ENCODE results near the gene OLA1.
"Not testable (repeated sequence)": the region's sequence is repeated elsewhere in the genome, so short reads cannot be mapped to it uniquely, and the experiment has no call there.

OLA1 gene

DNA sequence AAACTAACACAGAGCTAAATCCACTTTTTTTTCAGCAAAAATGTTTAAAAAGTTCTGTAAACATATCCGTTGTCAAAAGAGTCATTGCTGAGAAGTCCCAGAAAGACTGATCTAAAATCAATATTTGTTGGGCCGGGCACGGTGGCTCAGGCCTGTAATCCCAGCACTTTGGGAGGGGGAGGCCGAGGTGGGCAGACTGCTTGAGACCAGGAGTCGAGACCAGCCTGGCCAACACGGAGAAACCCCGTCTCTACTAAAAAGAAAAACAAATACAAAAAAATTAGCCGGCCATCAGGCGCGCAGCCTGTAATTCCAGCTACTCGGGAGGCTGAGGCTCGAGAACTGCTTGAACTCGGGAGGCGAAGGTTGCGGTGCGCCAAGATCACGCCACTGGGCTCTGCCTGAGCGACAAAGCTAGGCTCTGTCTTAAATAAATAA is 1.4 kb downstream of the OLA1 start:
- no peak for DNase-seq (ENCODE audit: extremely low read depth, low read depth)
- TF ChIP-seq, protein P1, sequence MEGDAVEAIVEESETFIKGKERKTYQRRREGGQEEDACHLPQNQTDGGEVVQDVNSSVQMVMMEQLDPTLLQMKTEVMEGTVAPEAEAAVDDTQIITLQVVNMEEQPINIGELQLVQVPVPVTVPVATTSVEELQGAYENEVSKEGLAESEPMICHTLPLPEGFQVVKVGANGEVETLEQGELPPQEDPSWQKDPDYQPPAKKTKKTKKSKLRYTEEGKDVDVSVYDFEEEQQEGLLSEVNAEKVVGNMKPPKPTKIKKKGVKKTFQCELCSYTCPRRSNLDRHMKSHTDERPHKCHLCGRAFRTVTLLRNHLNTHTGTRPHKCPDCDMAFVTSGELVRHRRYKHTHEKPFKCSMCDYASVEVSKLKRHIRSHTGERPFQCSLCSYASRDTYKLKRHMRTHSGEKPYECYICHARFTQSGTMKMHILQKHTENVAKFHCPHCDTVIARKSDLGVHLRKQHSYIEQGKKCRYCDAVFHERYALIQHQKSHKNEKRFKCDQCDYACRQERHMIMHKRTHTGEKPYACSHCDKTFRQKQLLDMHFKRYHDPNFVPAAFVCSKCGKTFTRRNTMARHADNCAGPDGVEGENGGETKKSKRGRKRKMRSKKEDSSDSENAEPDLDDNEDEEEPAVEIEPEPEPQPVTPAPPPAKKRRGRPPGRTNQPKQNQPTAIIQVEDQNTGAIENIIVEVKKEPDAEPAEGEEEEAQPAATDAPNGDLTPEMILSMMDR (IDR thresholded peaks at IDR 0.05; ENCODE audit: low read depth, low read length, missing control alignments): no peak
- peak overlapping the region; percentile 94 for H3K4me3 ChIP-seq (replicated peaks; ENCODE audit: low read depth, low read length)

DNA sequence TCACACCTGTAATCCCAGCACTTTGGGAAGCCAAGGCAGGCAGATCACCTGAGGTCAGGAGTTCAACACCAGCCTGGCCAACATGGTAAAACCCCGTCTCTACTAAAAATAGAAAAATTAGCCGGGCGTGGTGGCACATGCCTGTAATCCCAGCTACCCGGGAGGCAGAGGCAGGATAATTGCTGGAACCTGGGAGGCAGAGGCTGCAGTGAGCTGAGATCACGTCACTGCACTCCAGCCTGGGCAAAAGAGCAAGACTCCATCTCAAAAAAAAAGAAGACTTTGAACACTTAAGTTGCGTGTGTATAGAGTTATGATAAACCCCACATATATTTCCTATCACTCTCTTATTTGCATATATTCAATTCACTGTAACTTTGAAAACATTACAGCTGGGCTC is 2.7 kb downstream of the OLA1 start:
- H3K4me3 ChIP-seq (replicated peaks; ENCODE audit: low read depth, low read length); DNase-seq (ENCODE audit: extremely low read depth, low read depth): not testable (repeated sequence)

DNA sequence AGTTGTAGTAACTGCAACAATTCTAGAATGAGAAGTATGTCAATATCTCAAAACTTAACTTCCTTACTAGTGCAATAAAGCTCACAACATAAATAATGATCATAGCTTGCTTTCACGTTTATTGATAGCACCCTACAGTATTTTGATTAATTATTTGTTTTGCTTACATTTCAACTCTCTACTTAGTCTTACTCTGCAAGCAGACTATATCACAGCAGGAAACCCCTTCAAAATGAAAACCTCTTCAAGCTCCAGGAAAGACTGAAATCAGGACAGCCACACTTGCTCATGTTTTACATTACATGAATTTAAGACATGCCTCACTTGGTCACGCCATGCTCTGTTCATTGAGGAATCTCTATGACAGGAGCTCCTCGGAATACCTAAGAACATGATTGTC is 3.3 kb downstream of the OLA1 start:
- TF ChIP-seq, protein P1 (IDR thresholded peaks at IDR 0.05; ENCODE audit: low read depth, low read length, missing control alignments): no peak
- H3K4me3 ChIP-seq (replicated peaks; ENCODE audit: low read depth, low read length): no peak overlapping the region
- no peak for DNase-seq (ENCODE audit: extremely low read depth, low read depth)

DNA sequence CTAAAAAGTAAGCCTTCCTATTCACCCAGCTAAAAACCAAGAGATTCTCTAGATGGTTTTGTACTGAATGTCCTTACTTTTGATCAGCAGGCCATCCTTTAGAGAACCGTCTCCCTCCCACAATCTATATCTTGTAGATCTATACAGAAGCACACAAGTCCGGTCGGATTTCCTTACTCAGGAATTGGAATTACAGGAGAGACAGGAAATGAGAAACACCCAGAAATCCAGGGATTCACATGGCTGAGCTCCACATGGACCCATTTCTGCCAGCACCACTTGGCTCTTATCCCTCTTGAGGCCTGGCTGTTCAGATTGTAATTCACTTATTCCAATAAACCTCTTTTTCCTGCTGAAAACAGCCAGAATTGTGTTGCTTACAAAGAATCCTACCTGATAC is 4.5 kb downstream of the OLA1 start:
- TF ChIP-seq, protein P1 (IDR thresholded peaks at IDR 0.05; ENCODE audit: low read depth, low read length, missing control alignments): no peak
- DNase-seq (ENCODE audit: extremely low read depth, low read depth): no peak
- H3K4me3 ChIP-seq (replicated peaks; ENCODE audit: low read depth, low read length): no peak overlapping the region

DNA sequence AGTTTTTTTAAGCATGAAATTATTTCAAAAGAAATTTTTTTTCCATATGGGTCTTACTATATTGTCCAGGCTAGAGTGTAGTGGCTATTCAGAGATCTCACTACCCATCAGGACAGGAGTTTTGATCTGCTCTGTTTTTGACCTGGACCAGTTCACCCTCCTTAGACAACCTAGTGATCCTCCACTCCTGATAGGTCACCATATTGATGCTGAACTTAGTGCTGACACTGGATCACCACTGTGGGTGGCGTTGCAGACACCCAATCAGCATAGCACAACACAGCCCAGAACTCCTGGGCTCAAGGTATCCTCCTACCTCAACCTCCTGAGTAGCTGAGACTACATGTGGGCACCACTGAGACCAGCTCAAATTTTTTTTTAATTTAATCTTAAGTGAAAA is 8.2 kb downstream of the OLA1 start:
- DNase-seq (ENCODE audit: extremely low read depth, low read depth): no peak
- H3K4me3 ChIP-seq (replicated peaks; ENCODE audit: low read depth, low read length): no peak overlapping the region
- TF ChIP-seq, protein P1 (IDR thresholded peaks at IDR 0.05; ENCODE audit: low read depth, low read length, missing control alignments): no peak

DNA sequence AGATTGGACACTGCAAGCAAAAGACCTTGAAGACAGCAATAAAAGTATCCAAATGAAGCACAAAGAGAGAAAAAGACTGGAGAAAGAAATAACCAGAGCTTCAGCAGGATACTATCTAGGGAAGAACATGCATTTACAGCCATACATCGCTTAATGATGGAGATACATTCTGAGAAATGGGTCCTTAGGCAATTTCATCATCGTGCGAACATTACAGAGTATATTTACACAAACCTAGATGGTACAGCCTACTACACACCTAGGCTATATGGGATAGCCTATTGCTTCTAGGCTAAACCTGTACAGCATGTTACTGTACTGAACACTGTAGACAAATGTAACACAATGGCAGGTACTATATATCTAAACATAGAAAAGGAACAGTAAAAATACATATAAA is 11.9 kb downstream of the OLA1 start:
- no peak overlapping the region for H3K4me3 ChIP-seq (replicated peaks; ENCODE audit: low read depth, low read length)
- DNase-seq (ENCODE audit: extremely low read depth, low read depth): no peak
- TF ChIP-seq, protein P1 (IDR thresholded peaks at IDR 0.05; ENCODE audit: low read depth, low read length, missing control alignments): no peak

DNA sequence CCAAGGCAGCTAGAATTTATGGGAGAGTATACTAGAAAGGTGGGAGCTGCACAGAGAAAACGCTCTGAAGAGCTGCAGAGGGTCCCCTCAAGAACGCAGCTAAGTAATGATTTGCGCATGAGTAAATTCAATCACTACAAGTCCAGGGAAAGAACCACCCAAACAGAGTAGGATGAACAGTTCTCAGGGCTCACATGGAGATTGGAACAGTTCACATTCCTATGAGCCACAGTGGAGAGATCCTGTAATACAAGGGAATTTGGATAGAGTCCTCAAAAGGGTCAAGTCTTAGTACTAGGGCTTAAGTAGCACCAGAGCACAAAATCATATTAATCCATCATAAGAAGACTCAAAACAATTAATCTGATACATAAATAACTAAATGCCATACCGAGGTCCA is 12.7 kb downstream of the OLA1 start:
- no peak overlapping the region for H3K4me3 ChIP-seq (replicated peaks; ENCODE audit: low read depth, low read length)
- TF ChIP-seq, protein P1 (IDR thresholded peaks at IDR 0.05; ENCODE audit: low read depth, low read length, missing control alignments): no peak
- no peak for DNase-seq (ENCODE audit: extremely low read depth, low read depth)
